ENCODE results near the gene ALDH1L2.

GRCh38 chr12:104999347-104999685, 84.9 kb downstream of the ALDH1L2 start:
- TF ChIP-seq CTCF (IDR thresholded peaks at IDR 0.05 in 4 of 5, conservative IDR thresholded peaks at IDR 0.05 in 1 of 5) (no peak), POLR2A (IDR thresholded peaks at IDR 0.05) (no peak)

All from gastrocnemius medialis (tissue), 4 donors.